CD4-positive, alpha-beta T cell (primary cell): Measurements from ENCODE around the gene PCGF3. TPM values are rescaled to one million over a fixed set of nuclear protein-coding genes. Genes with fewer than 3 reads are reported as not detected.
"Not testable (repeated sequence)": the region's sequence is repeated elsewhere in the genome, so short reads cannot be mapped to it uniquely, and the experiment has no call there.

Experiments used
- ATAC-seq: fragments of 200-7000 bp; cut with Tn5 transposase; one replicate; pipeline ENCODE4 v1.10.0; 2022; ENCODE audit warnings: mild to moderate bottlenecking; ENCODE audit not compliant: poor library complexity
- CTCF ChIA-PET: fragments of 350-600 bp; sonication (Branson Sonifier 250); formaldehyde crosslinking; loops from one replicate; lab custom pipeline; 2021; ENCODE audit warnings: antibody characterized with exemption, inconsistent platforms; lab: Charles Lee
- POLR2A ChIA-PET: fragments of 350-600 bp; sonication (Branson Sonifier 250); formaldehyde crosslinking; loops from one replicate; lab custom pipeline; 2021; ENCODE audit warnings: antibody characterized with exemption, inconsistent platforms; lab: Charles Lee
- DNase-seq, 14 experiments: peaks; one replicate each; pipeline ENCODE4 v3.0.0-alpha.2; 2013 to 2020; ENCODE audit warnings: mixed read lengths in 2 of 14
- H3K27ac ChIP-seq, 2 donors: one replicate each; pipeline versions ENCODE4 v1.5.1 to v1.7.0; 2013; ENCODE audit warnings: low read length in 2 of 2, low read depth in 1 of 2, mild to moderate bottlenecking in 1 of 2
- H3K27me3 ChIP-seq, 2 experiments: 1 replicate in 1 of 2; 2 replicates in 1 of 2; pipeline versions ENCODE4 v1.6.1 to v1.7.0; 2013; ENCODE audit warnings: low read length in 2 of 2, control low read depth in 1 of 2, mild to moderate bottlenecking in 1 of 2, moderate library complexity in 1 of 2; ENCODE audit not compliant: insufficient read depth in 2 of 2, control insufficient read depth in 1 of 2
- H3K36me3 ChIP-seq: one replicate; pipeline ENCODE4 v1.6.1; 2013; ENCODE audit warnings: low read length, control low read depth; ENCODE audit not compliant: insufficient read depth
- H3K4me1 ChIP-seq: one replicate; pipeline ENCODE4 v1.6.1; 2013; ENCODE audit warnings: low read length, control low read depth; ENCODE audit not compliant: insufficient read depth
- H3K4me3 ChIP-seq: one replicate; pipeline ENCODE4 v1.5.1; 2013; ENCODE audit warnings: mild to moderate bottlenecking, low read length, moderate library complexity
- H3K9me3 ChIP-seq, 2 experiments: 1 replicate in 1 of 2; 2 replicates in 1 of 2; pipeline versions ENCODE4 v1.6.1 to v1.7.0; 2013; ENCODE audit warnings: low read length in 2 of 2, mild to moderate bottlenecking in 2 of 2, control low read depth in 1 of 2, moderate library complexity in 1 of 2; ENCODE audit not compliant: control insufficient read depth in 1 of 2, insufficient read depth in 1 of 2
- H3K27ac Mint-ChIP-seq: one replicate; pipeline ENCODE4 v1.8.0; 2020; ENCODE audit warnings: mixed read lengths
- H3K27me3 Mint-ChIP-seq: one replicate; pipeline ENCODE4 v1.8.0; 2021; ENCODE audit warnings: mixed read lengths
- H3K36me3 Mint-ChIP-seq: one replicate; pipeline ENCODE4 v1.8.0; 2021; ENCODE audit warnings: low read depth, mixed read lengths
- H3K4me1 Mint-ChIP-seq: one replicate; pipeline ENCODE4 v1.8.0; 2021; ENCODE audit warnings: low read depth, mixed read lengths
- H3K4me3 Mint-ChIP-seq: one replicate; pipeline ENCODE4 v1.8.0; 2020; ENCODE audit warnings: mild to moderate bottlenecking, mixed read lengths
- H3K9me3 Mint-ChIP-seq: one replicate; pipeline ENCODE4 v1.8.0; 2020; ENCODE audit warnings: mixed read lengths
- CTCF ChIP-seq: fragments of 200-600 bp; IDR thresholded peaks from one replicate; pipeline ENCODE4 v1.8.0; 2022; ENCODE audit warnings: antibody characterized with exemption, mild to moderate bottlenecking
- intact Hi-C, 2 experiments: fragments of 100-400 bp; cut with DNase I in 1 of 2; cut with micrococcal nuclease in 1 of 2; formaldehyde crosslinking; loops; one replicate each; pipeline versions ENCODE4 v1.15.1 to v1.9.0; 2023 to 2025; cut with DNase I, micrococcal nuclease
- total RNA-seq, 174 experiments: library from RNA in 2 of 174; stranded (reverse) in 2 of 174; gene quantifications; one replicate each; pipeline ENCODE4 v1.2.3 and lab custom pipeline; 2021 to 2026

Gene PCGF3
- total RNA-seq, 2 experiments from 2014 or later = 45.1 to 48.6 TPM

- H3K4me1 ChIP-seq = peaks cover 4% of the 10 kb centered on the region
- Mint-ChIP-seq H3K27ac (no peak overlapping the region), H3K36me3 (peaks cover 32% of the 10 kb centered on the region), H3K27me3 (no peaks in the 10 kb centered on the region), H3K4me3 (no peak overlapping the region), H3K4me1 (peaks cover 4% of the 10 kb centered on the region), H3K9me3 (no peaks in the 10 kb centered on the region)
- TF ChIP-seq CTCF = no peak
- no peaks in the 10 kb centered on the region for H3K27me3 ChIP-seq
- H3K4me3 ChIP-seq = no peak overlapping the region
- no peak for ATAC-seq
- peaks cover 29% of the 10 kb centered on the region for H3K36me3 ChIP-seq
- intact Hi-C loops = no loop called here
- ChIA-PET POLR2A (interaction anchor here (1.7 kb wide), 1 partner anchor 12 kb away, joined by 5 read pairs; no protein-coding TSS in a partner anchor), CTCF (interaction anchor here (1.0 kb wide), 1 partner anchor 12 kb away, joined by 4 read pairs; no protein-coding TSS in a partner anchor)
- DNase-seq = no peak
- no peaks in the 10 kb centered on the region for H3K9me3 ChIP-seq
- no peak overlapping the region for H3K27ac ChIP-seq
These were observed 48.8 kb downstream of the PCGF3 start for GRCh38 chr4:754221-755120.

- Histone ChIP-seq H3K27ac (no peak overlapping the region), H3K9me3 (no peaks in the 10 kb centered on the region), H3K4me1 (peaks cover 9% of the 10 kb centered on the region), H3K36me3 (peaks cover 30% of the 10 kb centered on the region), H3K27me3 (no peaks in the 10 kb centered on the region), H3K4me3 (no peak overlapping the region)
- Mint-ChIP-seq H3K4me1 (peaks cover 11% of the 10 kb centered on the region), H3K9me3 (no peaks in the 10 kb centered on the region), H3K36me3 (peaks cover 44% of the 10 kb centered on the region), H3K27ac (no peak overlapping the region), H3K4me3 (no peak overlapping the region), H3K27me3 (no peaks in the 10 kb centered on the region)
- ATAC-seq (no peak), DNase-seq (no peak)
- CTCF ChIA-PET = interaction anchor here (0.8 kb wide), 1 partner anchor 14 kb away, joined by 3 read pairs; no protein-coding TSS in a partner anchor
- intact Hi-C loops = no loop called here
- POLR2A ChIA-PET = interaction anchor here (1.8 kb wide), 1 partner anchor 24 kb away, joined by 6 read pairs; no protein-coding TSS in a partner anchor
- no peak for TF ChIP-seq CTCF
These were observed 51.5 kb downstream of the PCGF3 start for GRCh38 chr4:757111-757510.

- CTCF ChIA-PET, H3K27ac ChIP-seq, H3K4me3 Mint-ChIP-seq, H3K27me3 ChIP-seq, H3K9me3 Mint-ChIP-seq, H3K27ac Mint-ChIP-seq, H3K4me3 ChIP-seq, DNase-seq, POLR2A ChIA-PET, ATAC-seq, H3K27me3 Mint-ChIP-seq, intact Hi-C loops: not testable (repeated sequence)
- peaks cover 20% of the 10 kb centered on the region for H3K4me1 ChIP-seq
- Mint-ChIP-seq H3K4me1 (peaks cover 20% of the 10 kb centered on the region), H3K36me3 (peaks cover 59% of the 10 kb centered on the region)
- H3K9me3 ChIP-seq = peaks cover 0 to 15% of the 10 kb centered on the region in 2 experiments
- H3K36me3 ChIP-seq = peaks cover 26% of the 10 kb centered on the region
These were observed 54.2 kb downstream of the PCGF3 start for GRCh38 chr4:759810-760209.
